IMR-90 (cell line): ENCODE results near the gene TNK1. TPM values are rescaled to one million over a fixed set of nuclear protein-coding genes. Genes with fewer than 3 reads are reported as not detected.
A peak's percentile ranks its signal among the peaks of the same experiment; 100 is the strongest.

ENCODE experiments used
- ATAC-seq: fragments of 200-7000 bp; cut with Tn5 transposase; 2 replicates; pipeline ENCODE4 v1.9.1; 2020; ENCODE audit warnings: low read depth, mild to moderate bottlenecking, moderate library complexity
- BruUV-seq: library from RNA; stranded (reverse); fragments of 400-500 nt; replicated peaks from 2 replicates; lab custom pipeline; 2021; lab: Mats Ljungman, UMichigan
- CTCF ChIA-PET: fragments of 300-600 bp; formaldehyde crosslinking; extraction: SDS; loops from one replicate; lab custom pipeline; 2021; ENCODE audit warnings: antibody characterized with exemption; lab: Yijun Ruan, JAX
- POLR2A ChIA-PET: fragments of 300-600 bp; sonication (Branson Sonifier 250); formaldehyde crosslinking; loops from one replicate; lab custom pipeline; 2022; ENCODE audit warnings: antibody characterized with exemption; ENCODE audit not compliant: unreplicated experiment; lab: Charles Lee
- DNase-seq: peaks from one replicate; pipeline ENCODE4 v3.0.0; 2013
- H2AFZ ChIP-seq: replicated peaks from 2 replicates; pipeline ENCODE3; 2013; ENCODE audit warnings: low read length, mild to moderate bottlenecking; ENCODE audit not compliant: poor library complexity
- H2AK5ac ChIP-seq: 2 replicates; pipeline ENCODE4 v1.6.1; 2013; ENCODE audit warnings: low read depth, low read length, inconsistent platforms
- H2AK9ac ChIP-seq: replicated peaks from 2 replicates; pipeline ENCODE3; 2013; ENCODE audit warnings: mild to moderate bottlenecking, low read depth, low read length, moderate library complexity; ENCODE audit not compliant: poor library complexity
- H2BK120ac ChIP-seq: 2 replicates; pipeline ENCODE4 v1.6.1; 2013; ENCODE audit warnings: low read depth, low read length, inconsistent platforms
- H2BK15ac ChIP-seq: 3 replicates; pipeline ENCODE4 v1.6.1; 2013; ENCODE audit warnings: low read depth, low read length, inconsistent platforms
- H2BK20ac ChIP-seq: 2 replicates; pipeline ENCODE4 v1.6.1; 2013; ENCODE audit warnings: low read depth, mild to moderate bottlenecking, inconsistent platforms, low read length, moderate library complexity
- H2BK5ac ChIP-seq: 2 replicates; pipeline ENCODE4 v1.6.1; 2013; ENCODE audit warnings: mild to moderate bottlenecking, low read depth, low read length, inconsistent platforms; ENCODE audit not compliant: poor library complexity, severe bottlenecking
- H3K14ac ChIP-seq: replicated peaks from 2 replicates; pipeline ENCODE4 v1.6.1; 2013; ENCODE audit warnings: low read depth, low read length, inconsistent platforms
- H3K18ac ChIP-seq: 2 replicates; pipeline ENCODE4 v1.6.1; 2013; ENCODE audit warnings: low read depth, low read length, control low read depth
- H3K23ac ChIP-seq: 2 replicates; pipeline ENCODE4 v1.6.1; 2013; ENCODE audit warnings: low read depth, low read length, inconsistent platforms
- H3K27ac ChIP-seq: 2 replicates; pipeline ENCODE4 v1.5.1; 2013; ENCODE audit warnings: mild to moderate bottlenecking, control low read depth, low read length; ENCODE audit not compliant: insufficient read depth
- H3K27me3 ChIP-seq: 2 replicates; pipeline ENCODE4 v1.6.1; 2013; ENCODE audit warnings: low read length; ENCODE audit not compliant: control insufficient read depth, insufficient read depth
- H3K36me3 ChIP-seq: 2 replicates; pipeline ENCODE4 v1.6.1; 2013; ENCODE audit warnings: low read length, mixed read lengths; ENCODE audit not compliant: control insufficient read depth, insufficient read depth
- H3K4ac ChIP-seq: 2 replicates; pipeline ENCODE4 v1.6.1; 2013; ENCODE audit warnings: low read depth, low read length, inconsistent platforms
- H3K4me1 ChIP-seq: 2 replicates; pipeline ENCODE4 v1.6.1; 2013; ENCODE audit warnings: low read length, mixed read lengths; ENCODE audit not compliant: control insufficient read depth, insufficient read depth
- H3K4me2 ChIP-seq: 2 replicates; pipeline ENCODE4 v1.6.1; 2013; ENCODE audit warnings: low read depth, mild to moderate bottlenecking, control low read depth, low read length, moderate library complexity
- H3K4me3 ChIP-seq: 2 replicates; pipeline ENCODE4 v1.5.1; 2013; ENCODE audit warnings: low read depth, mild to moderate bottlenecking, control low read depth, low read length, moderate library complexity; ENCODE audit not compliant: insufficient read depth
- H3K56ac ChIP-seq: 2 replicates; pipeline ENCODE4 v1.6.1; 2013; ENCODE audit warnings: low read length, inconsistent platforms; ENCODE audit not compliant: insufficient read depth; ENCODE audit errors: extremely low read depth
- H3K79me1 ChIP-seq, 2 experiments: 2 replicates each; pipeline ENCODE4 v1.6.1; 2013; ENCODE audit warnings: low read length in 2 of 2, inconsistent platforms in 1 of 2, low read depth in 1 of 2
- H3K9ac ChIP-seq: 2 replicates; pipeline ENCODE4 v1.6.1; 2013; ENCODE audit warnings: low read depth, low read length, control low read depth
- H3K9me1 ChIP-seq: 2 replicates; pipeline ENCODE4 v1.6.1; 2013; ENCODE audit warnings: low read length, inconsistent platforms; ENCODE audit not compliant: insufficient read depth
- H3K9me3 ChIP-seq: 2 replicates; pipeline ENCODE4 v1.6.1; 2013; ENCODE audit warnings: low read length; ENCODE audit not compliant: control insufficient read depth, insufficient read depth
- H4K20me1 ChIP-seq: 2 replicates; pipeline ENCODE4 v1.6.1; 2013; ENCODE audit warnings: low read length, inconsistent platforms; ENCODE audit not compliant: insufficient read depth
- H4K5ac ChIP-seq: 2 replicates; pipeline ENCODE4 v1.6.1; 2013; ENCODE audit warnings: mild to moderate bottlenecking, low read depth, low read length, control low read depth
- H4K8ac ChIP-seq, 2 experiments: 2 replicates each; pipeline ENCODE4 v1.6.1; 2013; ENCODE audit warnings: low read depth in 2 of 2, low read length in 2 of 2, control low read depth in 1 of 2, inconsistent platforms in 1 of 2
- H4K91ac ChIP-seq: 2 replicates; pipeline ENCODE4 v1.6.1; 2013; ENCODE audit warnings: low read depth, low read length, inconsistent platforms; ENCODE audit not compliant: insufficient read depth
- FOS ChIP-seq: fragments of 150-350 bp; IDR thresholded peaks from 2 replicates; pipeline ENCODE4 v1.6.1; 2016; ENCODE audit warnings: low read depth, low read length
- SMC3 ChIP-seq: fragments of 150-350 bp; IDR thresholded peaks from 2 replicates; pipeline ENCODE4 v1.6.1; 2016; ENCODE audit warnings: low read depth, mild to moderate bottlenecking, antibody characterized with exemption, low read length, moderate library complexity
- WGBS, 2 experiments: methylation state at CpG; one replicate each; pipeline versions ENCODE4 v1.1.5 to v1.1.7; 2013; ENCODE audit warnings: missing lambda C conversion rate in 2 of 2; ENCODE audit not compliant: insufficient read length in 1 of 2; ENCODE audit errors: extremely low coverage in 2 of 2; 5-methylcytosine and 5-hydroxymethylcytosine counted together
- dilution Hi-C: fragments of 300-500 bp; cut with HindIII; formaldehyde crosslinking; loops from one replicate; pipeline ENCODE4 v1.14.3; 2018; ENCODE audit warnings: low sequenced_read_pairs; ENCODE audit not compliant: unreplicated experiment
- in situ Hi-C: fragments of 300-500 bp; cut with MboI; formaldehyde crosslinking; loops from 3 replicates; pipeline ENCODE4 v1.14.3; 2019; ENCODE audit warnings: low sequenced_read_pairs, inconsistent platforms, mixed read lengths
- intact Hi-C: fragments of 100-400 bp; cut with micrococcal nuclease; formaldehyde crosslinking; loops from 2 replicates; pipeline ENCODE4 v1.10.0; 2022
- polyA plus RNA-seq, 3 experiments: library from polyadenylated mRNA; depleted of rRNA; stranded (reverse); fragments of >200 nt; gene quantifications; 2 replicates each; pipeline ENCODE4 v1.2.3, GENCODE V29; 2012; ENCODE audit warnings: low replicate concordance in 1 of 3
- total RNA-seq: library from RNA; depleted of rRNA; stranded (reverse); fragments of >200 nt; gene quantifications from 2 replicates; pipeline ENCODE4 v1.2.3, GENCODE V29; 2012

The TNK1 gene
- total and polyA plus RNA-seq, 2 of the 4 experiments (the other 2 are of a cell fraction) = 0.44 to 0.54 TPM

DNA sequence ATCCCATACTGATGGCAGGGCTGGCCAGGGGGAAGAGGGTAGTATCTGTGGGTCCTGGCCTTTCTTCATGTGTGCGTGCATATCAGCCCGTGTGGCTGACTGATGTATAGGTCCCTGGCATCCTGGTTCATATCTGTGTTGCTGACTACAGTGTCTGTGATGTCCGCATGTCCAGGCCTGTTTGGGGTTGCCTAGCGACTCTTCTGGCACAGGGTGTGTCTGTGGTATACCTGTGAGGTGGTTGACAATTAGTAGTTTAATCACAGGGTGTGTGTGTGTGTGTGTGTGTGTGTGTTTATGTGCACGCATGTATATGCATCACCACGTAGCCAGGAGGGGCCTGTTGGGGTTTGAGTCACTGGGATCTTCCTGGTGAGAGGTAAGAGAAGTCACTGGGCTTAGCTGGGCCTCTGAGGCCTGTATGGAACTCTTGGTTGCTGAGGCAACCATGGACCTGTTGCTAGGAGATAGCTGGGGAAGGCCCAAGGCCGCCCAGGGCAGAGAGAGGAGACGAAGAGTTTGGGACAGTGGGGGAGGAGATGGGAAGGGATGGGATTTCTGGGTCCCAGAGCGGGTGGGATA lies 26.5 kb upstream of the TNK1 start:
- no peak for ATAC-seq
- peak overlapping the region; percentile 18; the same call in 1 of the 2 replicates for H3K9ac ChIP-seq
- H3K9me3 ChIP-seq = no peaks in the 10 kb centered on the region
- no peak overlapping the region for H4K91ac ChIP-seq
- peak overlapping the region; percentile 83 for H3K23ac ChIP-seq
- peak overlapping the region; percentile 63 for H2AK9ac ChIP-seq
- H3K4me3 ChIP-seq = no peak overlapping the region
- peak overlapping the region; percentile 38 for H2BK5ac ChIP-seq
- in situ Hi-C loops = loop anchor here (10.0 kb wide), 1 partner anchor 200 kb away; the partner anchor contains the start of gene TNFSF13
- H3K56ac ChIP-seq = no peak overlapping the region
- peak overlapping the region; percentile 45 for H3K4ac ChIP-seq
- H3K27me3 ChIP-seq = no peaks in the 10 kb centered on the region
- H2BK20ac ChIP-seq = no peak overlapping the region; the same call in 1 of the 2 replicates
- no peak overlapping the region for H3K18ac ChIP-seq
- H3K79me1 ChIP-seq = peaks cover 24 to 53% of the 10 kb centered on the region in 2 experiments; a peak in 3 of 4 replicates
- H2AFZ ChIP-seq = peak overlapping the region; percentile 37
- peak; percentile 80 for DNase-seq
- intact Hi-C loops = loop anchor here (5.0 kb wide), 3 partner anchors 83 to 483 kb away; partner anchors contain the start of genes FGF11, SENP3 and TMEM102
- H3K4me2 ChIP-seq = peak overlapping the region; percentile 68
- peaks cover 21% of the 10 kb centered on the region for H3K9me1 ChIP-seq
- ChIA-PET CTCF (interaction anchor here (4.1 kb wide), 1 partner anchor 206 kb away, joined by 19 read pairs; the partner anchor contains the start of gene SENP3), POLR2A (no interaction called here)
- H3K27ac ChIP-seq = peak overlapping the region; percentile 17; the same call in 1 of the 2 replicates
- no peak overlapping the region for H4K5ac ChIP-seq
- peaks cover 22% of the 10 kb centered on the region for H4K20me1 ChIP-seq
- no peaks in the 10 kb centered on the region for H3K36me3 ChIP-seq
- dilution Hi-C loops = no loop called here
- H4K8ac ChIP-seq = peak overlapping the region in 1 of 2 experiments; percentile 66; a peak in 1 of 4 replicates
- peaks cover 37% of the 10 kb centered on the region for H3K4me1 ChIP-seq
- no TSS peak for BruUV-seq
- WGBS, 2 experiments = 61% methylated on average over 5 of the region's 9 CpGs; no CpG with 5 or more reads in 1 of the 2 experiments
- H2BK120ac ChIP-seq = peak overlapping the region; percentile 48; the same call in 1 of the 2 replicates
- TF ChIP-seq FOS = peak; percentile 31; the same call in 1 of the 2 replicates
- TF ChIP-seq SMC3 = no peak
- peak overlapping the region; percentile 55 for H3K14ac ChIP-seq
- peak overlapping the region; percentile 94 for H2AK5ac ChIP-seq
- no peak overlapping the region for H2BK15ac ChIP-seq
